NCI-H2196 treated with DMSO at 0.1 percent for 48 hours (cell line): ENCODE results near the gene ALDH1L1.

Experiments
- DNase-seq: peaks from one replicate; lab custom pipeline; 2025; ENCODE audit not compliant: unreplicated experiment; lab: John Stamatoyannopoulos, UW

ALDH1L1 gene

GRCh38 chr3:126057501-126057819 is 122.9 kb downstream of the ALDH1L1 start:
- no peak for DNase-seq

GRCh38 chr3:126056681-126057500 is 123.5 kb downstream of the ALDH1L1 start:
- no peak for DNase-seq

GRCh38 chr3:126056088-126056487 is 124.3 kb downstream of the ALDH1L1 start:
- DNase-seq = no peak

GRCh38 chr3:126054870-126055269 is 125.5 kb downstream of the ALDH1L1 start:
- DNase-seq = no peak

GRCh38 chr3:126053949-126054569 is 126.3 kb downstream of the ALDH1L1 start:
- DNase-seq = no peak
